OCI-LY1 (cell line): Measurements from ENCODE around the gene OSCAR.

ENCODE experiments used
- H2AFZ ChIP-seq: fragments of 200-600 bp; sonication (generic), shearing (Covaris generic); 2 replicates; pipeline ENCODE4 v1.6.0; 2014; ENCODE audit warnings: antibody characterized with exemption, mild to moderate bottlenecking, low read length
- H3F3A ChIP-seq: fragments of 200-600 bp; sonication (generic), shearing (Covaris generic); 2 replicates; pipeline ENCODE4 v1.6.0; 2014; ENCODE audit warnings: mild to moderate bottlenecking, antibody characterized with exemption, low read length, moderate library complexity; ENCODE audit not compliant: insufficient read depth
- H3K27ac ChIP-seq: fragments of 200-600 bp; sonication (generic); 2 replicates; pipeline ENCODE4 v1.5.1; 2014; ENCODE audit warnings: low read length, mixed run types, mild to moderate bottlenecking, low read depth; ENCODE audit not compliant: poor library complexity, severe bottlenecking
- H3K27me3 ChIP-seq: fragments of 200-600 bp; sonication (generic); 2 replicates; pipeline ENCODE4 v1.6.0; 2014; ENCODE audit warnings: antibody characterized with exemption, mild to moderate bottlenecking, low read length, moderate library complexity; ENCODE audit not compliant: insufficient read depth
- H3K36me3 ChIP-seq: fragments of 200-600 bp; sonication (generic); 2 replicates; pipeline ENCODE4 v1.6.1; 2014; ENCODE audit warnings: mild to moderate bottlenecking, antibody characterized with exemption, low read length, moderate library complexity, mixed read lengths; ENCODE audit not compliant: insufficient read depth
- H3K4me1 ChIP-seq: fragments of 200-600 bp; sonication (generic); 2 replicates; pipeline ENCODE4 v1.5.1; 2014; ENCODE audit warnings: mild to moderate bottlenecking, low read length, moderate library complexity; ENCODE audit not compliant: insufficient read depth, severe bottlenecking
- H3K4me2 ChIP-seq: fragments of 200-600 bp; sonication (generic), shearing (Covaris generic); 2 replicates; pipeline ENCODE4 v1.6.1; 2014; ENCODE audit warnings: low read length
- H3K4me3 ChIP-seq: fragments of 200-600 bp; sonication (generic); 2 replicates; pipeline ENCODE4 v1.5.1; 2014; ENCODE audit warnings: low read length, low read depth, mild to moderate bottlenecking, mixed read lengths; ENCODE audit not compliant: poor library complexity, severe bottlenecking
- H3K79me2 ChIP-seq: fragments of 200-600 bp; shearing (Covaris generic); 2 replicates; pipeline ENCODE4 v1.6.1; 2016; ENCODE audit warnings: mixed run types, low read length, mixed read lengths; ENCODE audit not compliant: insufficient read depth
- H3K9ac ChIP-seq: fragments of 200-600 bp; sonication (generic), shearing (Covaris generic); 2 replicates; pipeline ENCODE4 v1.6.1; 2014; ENCODE audit warnings: mild to moderate bottlenecking, low read length, mixed read lengths
- H3K9me2 ChIP-seq: fragments of 200-600 bp; sonication (generic), shearing (Covaris generic); 2 replicates; pipeline ENCODE4 v1.6.1; 2014; ENCODE audit warnings: low read depth, mild to moderate bottlenecking, low read length, mixed read lengths
- H3K9me3 ChIP-seq: fragments of 200-600 bp; shearing (Covaris generic); 2 replicates; pipeline ENCODE4 v1.6.1; 2014; ENCODE audit warnings: low read length, mixed read lengths
- H4K20me1 ChIP-seq: fragments of 200-600 bp; sonication (generic), shearing (Covaris generic); 2 replicates; pipeline ENCODE4 v1.6.0; 2016; ENCODE audit warnings: mild to moderate bottlenecking, low read length; ENCODE audit not compliant: insufficient read depth
- EZH2 ChIP-seq: fragments of 200-600 bp; sonication (generic), shearing (Covaris generic); IDR thresholded peaks from 2 replicates; pipeline ENCODE4 v1.8.0; 2017; ENCODE audit warnings: borderline replicate concordance, mixed run types, mild to moderate bottlenecking, antibody characterized with exemption, low read length, moderate library complexity, mixed read lengths
- TF ChIP-seq, protein P1 (sequence below): fragments of 200-600 bp; sonication (generic), shearing (Covaris generic); IDR thresholded peaks from 2 replicates; pipeline ENCODE4 v1.5.1; 2017; ENCODE audit warnings: mild to moderate bottlenecking, antibody characterized with exemption, low read length, moderate library complexity, mixed read lengths

OSCAR gene, protein sequence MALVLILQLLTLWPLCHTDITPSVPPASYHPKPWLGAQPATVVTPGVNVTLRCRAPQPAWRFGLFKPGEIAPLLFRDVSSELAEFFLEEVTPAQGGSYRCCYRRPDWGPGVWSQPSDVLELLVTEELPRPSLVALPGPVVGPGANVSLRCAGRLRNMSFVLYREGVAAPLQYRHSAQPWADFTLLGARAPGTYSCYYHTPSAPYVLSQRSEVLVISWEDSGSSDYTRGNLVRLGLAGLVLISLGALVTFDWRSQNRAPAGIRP

DNA sequence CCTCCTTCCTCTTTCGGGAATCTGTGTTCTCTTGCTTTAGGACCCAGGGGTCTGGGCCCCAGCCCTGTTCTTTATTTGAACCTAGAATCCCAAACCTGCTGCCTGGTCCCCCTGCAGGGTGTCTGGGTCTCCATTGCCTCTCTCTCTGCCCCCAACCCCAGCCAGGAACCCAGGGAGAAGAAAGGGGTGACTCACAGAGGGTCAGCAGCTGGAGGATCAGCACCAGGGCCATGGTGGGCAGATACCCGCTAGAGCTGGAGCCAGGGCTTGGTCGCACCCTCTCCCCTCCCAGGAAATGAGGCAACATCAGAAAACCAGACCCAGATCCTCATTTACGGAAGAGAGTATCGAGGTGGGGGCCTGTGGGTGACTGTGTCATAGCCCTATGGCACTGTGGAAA is at the start of gene OSCAR:
Gene OSCAR, minus strand, starts transcription at position 243 of the 400 bp plus-strand sequence. Its CDS starts 11 bp downstream, at position 232.
- peaks cover 23% of the 10 kb centered on the region for H3K4me1 ChIP-seq
- no peak within 1 kb of the TSS for H3K4me2 ChIP-seq
- no peaks in the 10 kb centered on the region for H4K20me1 ChIP-seq
- no peaks in the 10 kb centered on the region for H3F3A ChIP-seq
- no peaks in the 10 kb centered on the region for H3K27me3 ChIP-seq
- H3K9ac ChIP-seq, result no peak within 1 kb of the TSS
- TF ChIP-seq EZH2, result no peak
- TF ChIP-seq, protein P1, sequence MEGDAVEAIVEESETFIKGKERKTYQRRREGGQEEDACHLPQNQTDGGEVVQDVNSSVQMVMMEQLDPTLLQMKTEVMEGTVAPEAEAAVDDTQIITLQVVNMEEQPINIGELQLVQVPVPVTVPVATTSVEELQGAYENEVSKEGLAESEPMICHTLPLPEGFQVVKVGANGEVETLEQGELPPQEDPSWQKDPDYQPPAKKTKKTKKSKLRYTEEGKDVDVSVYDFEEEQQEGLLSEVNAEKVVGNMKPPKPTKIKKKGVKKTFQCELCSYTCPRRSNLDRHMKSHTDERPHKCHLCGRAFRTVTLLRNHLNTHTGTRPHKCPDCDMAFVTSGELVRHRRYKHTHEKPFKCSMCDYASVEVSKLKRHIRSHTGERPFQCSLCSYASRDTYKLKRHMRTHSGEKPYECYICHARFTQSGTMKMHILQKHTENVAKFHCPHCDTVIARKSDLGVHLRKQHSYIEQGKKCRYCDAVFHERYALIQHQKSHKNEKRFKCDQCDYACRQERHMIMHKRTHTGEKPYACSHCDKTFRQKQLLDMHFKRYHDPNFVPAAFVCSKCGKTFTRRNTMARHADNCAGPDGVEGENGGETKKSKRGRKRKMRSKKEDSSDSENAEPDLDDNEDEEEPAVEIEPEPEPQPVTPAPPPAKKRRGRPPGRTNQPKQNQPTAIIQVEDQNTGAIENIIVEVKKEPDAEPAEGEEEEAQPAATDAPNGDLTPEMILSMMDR, result no peak
- no peak within 1 kb of the TSS for H3K4me3 ChIP-seq
- H3K79me2 ChIP-seq, result peaks cover 12% of the 10 kb centered on the region
- H3K27ac ChIP-seq, result no peak within 1 kb of the TSS
- no peak within 1 kb of the TSS; the same call in 1 of the 2 replicates for H2AFZ ChIP-seq
- H3K36me3 ChIP-seq, result peaks cover 8% of the 10 kb centered on the region
- H3K9me3 ChIP-seq, result no peaks in the 10 kb centered on the region
- no peaks in the 10 kb centered on the region for H3K9me2 ChIP-seq

DNA sequence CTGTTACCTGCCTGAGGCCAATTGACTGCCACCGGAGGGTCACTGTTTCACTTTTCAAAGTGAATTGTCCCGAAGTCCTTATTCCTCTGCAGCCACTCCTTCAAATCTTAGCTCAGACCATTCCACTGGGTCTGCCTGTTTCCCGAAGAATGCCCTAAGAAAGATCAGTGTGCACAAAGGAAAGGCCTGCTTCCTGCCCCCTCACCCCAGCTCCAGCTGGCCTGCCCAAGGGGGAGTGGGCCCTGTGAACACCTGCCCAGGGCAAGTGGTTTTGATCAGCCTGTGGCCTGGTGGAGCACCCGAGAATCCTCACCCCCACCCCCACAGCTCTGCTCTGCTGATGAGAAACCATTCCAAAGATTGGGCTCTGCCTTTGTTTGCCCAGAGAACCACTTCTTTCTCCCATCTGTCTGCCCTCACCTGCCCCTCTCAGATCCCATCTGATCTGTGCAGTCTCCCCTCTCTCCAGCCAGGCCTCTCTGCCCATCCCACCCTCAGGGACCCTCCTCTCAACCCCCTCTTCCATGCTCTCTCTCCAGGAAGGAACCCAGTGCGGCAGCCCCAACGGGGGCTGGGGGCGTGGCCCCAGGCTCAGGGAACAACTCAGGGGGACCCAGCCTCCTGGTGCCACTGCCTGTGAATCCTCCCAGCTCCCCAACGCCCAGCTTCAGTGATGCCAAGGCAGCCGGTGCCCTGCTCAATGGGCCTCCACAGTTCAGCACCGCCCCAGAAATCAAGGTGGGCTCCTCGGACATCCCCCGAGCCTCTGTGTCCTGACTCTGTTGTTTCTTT is 48.6 kb upstream of the OSCAR start:
- TF ChIP-seq, protein P1, result no peak
- TF ChIP-seq EZH2, result no peak
- Histone ChIP-seq H4K20me1 (no peaks in the 10 kb centered on the region), H3K4me3 (no peak overlapping the region), H3K36me3 (peaks cover 98% of the 10 kb centered on the region), H3K79me2 (no peaks in the 10 kb centered on the region), H3K27ac (no peak overlapping the region), H3K4me2 (no peak overlapping the region), H3K27me3 (no peaks in the 10 kb centered on the region), H3F3A (no peaks in the 10 kb centered on the region), H2AFZ (no peak overlapping the region), H3K4me1 (no peaks in the 10 kb centered on the region), H3K9me3 (no peaks in the 10 kb centered on the region), H3K9ac (no peak overlapping the region), H3K9me2 (no peaks in the 10 kb centered on the region)

DNA sequence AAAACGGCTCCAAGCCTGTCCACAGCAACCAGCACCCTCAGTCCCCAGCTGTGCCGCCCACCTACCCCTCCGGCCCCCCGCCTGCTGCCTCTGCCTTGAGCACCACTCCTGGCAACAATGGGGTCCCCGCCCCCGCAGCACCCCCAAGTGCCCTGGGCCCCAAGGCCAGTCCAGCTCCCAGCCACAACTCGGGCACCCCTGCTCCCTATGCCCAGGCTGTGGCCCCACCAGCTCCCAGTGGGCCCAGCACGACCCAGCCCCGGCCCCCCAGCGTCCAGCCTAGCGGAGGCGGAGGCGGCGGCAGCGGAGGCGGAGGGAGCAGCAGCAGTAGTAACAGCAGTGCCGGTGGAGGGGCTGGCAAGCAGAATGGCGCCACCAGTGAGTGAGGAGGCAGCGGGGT is 47.6 kb upstream of the OSCAR start:
- no peaks in the 10 kb centered on the region for H3F3A ChIP-seq
- H3K4me2 ChIP-seq, result no peak overlapping the region
- no peak overlapping the region for H3K9ac ChIP-seq
- peaks cover 98% of the 10 kb centered on the region for H3K36me3 ChIP-seq
- H3K27ac ChIP-seq, result no peak overlapping the region
- no peaks in the 10 kb centered on the region for H3K4me1 ChIP-seq
- no peak overlapping the region for H2AFZ ChIP-seq
- H3K9me2 ChIP-seq, result no peaks in the 10 kb centered on the region
- no peaks in the 10 kb centered on the region for H3K9me3 ChIP-seq
- no peak overlapping the region for H3K4me3 ChIP-seq
- H3K79me2 ChIP-seq, result no peaks in the 10 kb centered on the region
- H4K20me1 ChIP-seq, result no peaks in the 10 kb centered on the region
- H3K27me3 ChIP-seq, result no peaks in the 10 kb centered on the region
- TF ChIP-seq EZH2, result no peak
- TF ChIP-seq, protein P1, result no peak
